OCI-LY3 (cell line): Measurements from ENCODE around the gene GAL3ST2.

Experiments used
- H2AFZ ChIP-seq: fragments of 200-600, 300-600 bp; shearing (Covaris generic); 2 replicates; pipeline ENCODE4 v1.6.0; 2014; ENCODE audit warnings: antibody characterized with exemption, low read depth, low read length
- H3K27ac ChIP-seq: fragments of 200-600, 300-600 bp; sonication (generic); 2 replicates; pipeline ENCODE4 v1.5.1; 2014; ENCODE audit warnings: mild to moderate bottlenecking, low read length, moderate library complexity, mixed read lengths
- H3K27me3 ChIP-seq: fragments of 200-600, 300-600 bp; sonication (generic); 2 replicates; pipeline ENCODE4 v1.6.1; 2014; ENCODE audit warnings: low read depth, low read length, mixed read lengths
- H3K36me3 ChIP-seq: fragments of 200-600, 300-600 bp; sonication (generic); replicated peaks from 2 replicates; pipeline ENCODE3; 2014; ENCODE audit warnings: low read depth, low read length, mixed read lengths
- H3K4me1 ChIP-seq: fragments of 300-600, 200-600 bp; sonication (generic); 2 replicates; pipeline ENCODE4 v1.6.1; 2014; ENCODE audit warnings: low read length, mixed read lengths
- H3K4me2 ChIP-seq: fragments of 200-600, 300-600 bp; sonication (generic); 2 replicates; pipeline ENCODE4 v1.6.1; 2014; ENCODE audit warnings: low read length, mixed read lengths
- H3K4me3 ChIP-seq: fragments of 300-600, 200-600 bp; sonication (generic); 2 replicates; pipeline ENCODE4 v1.5.1; 2014; ENCODE audit warnings: antibody characterized with exemption, mild to moderate bottlenecking, low read length, moderate library complexity
- H3K79me2 ChIP-seq: fragments of 300-600, 200-600 bp; shearing (Covaris generic); 2 replicates; pipeline ENCODE4 v1.6.1; 2014; ENCODE audit warnings: mild to moderate bottlenecking, low read length, mixed read lengths
- H3K9ac ChIP-seq: fragments of 300-600, 200-600 bp; shearing (Covaris generic); 2 replicates; pipeline ENCODE4 v1.6.0; 2014; ENCODE audit warnings: mild to moderate bottlenecking, low read length, moderate library complexity
- H3K9me3 ChIP-seq: fragments of 200-600, 300-600 bp; shearing (Covaris generic); 2 replicates; pipeline ENCODE4 v1.6.1; 2014; ENCODE audit warnings: low read length, mixed read lengths; ENCODE audit not compliant: insufficient read depth
- H4K20me1 ChIP-seq: fragments of 200-600, 300-600 bp; sonication (generic); 2 replicates; pipeline ENCODE4 v1.6.1; 2016; ENCODE audit warnings: low read length, mixed read lengths; ENCODE audit not compliant: insufficient read depth
- EZH2phosphoT487 ChIP-seq: fragments of 200-600 bp; shearing (Covaris generic); IDR thresholded peaks from 2 replicates; pipeline ENCODE4 v1.6.1; 2018; ENCODE audit warnings: antibody characterized with exemption, mixed run types, low read depth
- TF ChIP-seq, protein P1 (sequence below): fragments of 200-600, 300-600 bp; sonication (generic); IDR thresholded peaks from 2 replicates; pipeline ENCODE4 v1.5.1; 2014; ENCODE audit warnings: antibody characterized with exemption, low read length, low read depth

GAL3ST2 gene

DNA sequence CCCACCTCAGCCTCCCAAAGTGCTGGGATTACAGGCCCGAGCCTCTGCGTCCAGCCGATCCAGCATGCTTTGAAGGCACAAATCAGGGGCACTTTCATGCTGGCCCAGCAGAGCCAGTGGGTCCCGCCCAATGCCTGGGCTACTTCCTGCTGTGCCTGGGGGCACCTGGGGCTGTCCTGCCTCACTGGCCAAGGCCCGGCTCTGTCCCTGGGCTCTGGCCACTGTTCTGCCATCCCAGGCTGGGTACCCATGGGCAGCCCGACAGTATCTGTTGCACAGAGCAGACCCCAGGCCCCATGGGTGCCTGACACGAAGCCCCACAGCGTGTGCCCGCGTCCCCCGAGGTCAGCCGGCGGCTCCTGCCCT, 6.8 kb upstream of the GAL3ST2 start:
- Histone ChIP-seq H3K36me3 (no peaks in the 10 kb centered on the region), H3K9ac (no peak overlapping the region), H3K4me3 (no peak overlapping the region), H3K4me1 (peaks cover 17% of the 10 kb centered on the region), H3K9me3 (no peaks in the 10 kb centered on the region), H2AFZ (no peak overlapping the region), H3K79me2 (no peaks in the 10 kb centered on the region), H3K27ac (no peak overlapping the region), H4K20me1 (no peaks in the 10 kb centered on the region), H3K4me2 (no peak overlapping the region), H3K27me3 (no peaks in the 10 kb centered on the region)
- TF ChIP-seq, protein P1, sequence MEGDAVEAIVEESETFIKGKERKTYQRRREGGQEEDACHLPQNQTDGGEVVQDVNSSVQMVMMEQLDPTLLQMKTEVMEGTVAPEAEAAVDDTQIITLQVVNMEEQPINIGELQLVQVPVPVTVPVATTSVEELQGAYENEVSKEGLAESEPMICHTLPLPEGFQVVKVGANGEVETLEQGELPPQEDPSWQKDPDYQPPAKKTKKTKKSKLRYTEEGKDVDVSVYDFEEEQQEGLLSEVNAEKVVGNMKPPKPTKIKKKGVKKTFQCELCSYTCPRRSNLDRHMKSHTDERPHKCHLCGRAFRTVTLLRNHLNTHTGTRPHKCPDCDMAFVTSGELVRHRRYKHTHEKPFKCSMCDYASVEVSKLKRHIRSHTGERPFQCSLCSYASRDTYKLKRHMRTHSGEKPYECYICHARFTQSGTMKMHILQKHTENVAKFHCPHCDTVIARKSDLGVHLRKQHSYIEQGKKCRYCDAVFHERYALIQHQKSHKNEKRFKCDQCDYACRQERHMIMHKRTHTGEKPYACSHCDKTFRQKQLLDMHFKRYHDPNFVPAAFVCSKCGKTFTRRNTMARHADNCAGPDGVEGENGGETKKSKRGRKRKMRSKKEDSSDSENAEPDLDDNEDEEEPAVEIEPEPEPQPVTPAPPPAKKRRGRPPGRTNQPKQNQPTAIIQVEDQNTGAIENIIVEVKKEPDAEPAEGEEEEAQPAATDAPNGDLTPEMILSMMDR, result no peak
- TF ChIP-seq EZH2phosphoT487, result no peak

DNA sequence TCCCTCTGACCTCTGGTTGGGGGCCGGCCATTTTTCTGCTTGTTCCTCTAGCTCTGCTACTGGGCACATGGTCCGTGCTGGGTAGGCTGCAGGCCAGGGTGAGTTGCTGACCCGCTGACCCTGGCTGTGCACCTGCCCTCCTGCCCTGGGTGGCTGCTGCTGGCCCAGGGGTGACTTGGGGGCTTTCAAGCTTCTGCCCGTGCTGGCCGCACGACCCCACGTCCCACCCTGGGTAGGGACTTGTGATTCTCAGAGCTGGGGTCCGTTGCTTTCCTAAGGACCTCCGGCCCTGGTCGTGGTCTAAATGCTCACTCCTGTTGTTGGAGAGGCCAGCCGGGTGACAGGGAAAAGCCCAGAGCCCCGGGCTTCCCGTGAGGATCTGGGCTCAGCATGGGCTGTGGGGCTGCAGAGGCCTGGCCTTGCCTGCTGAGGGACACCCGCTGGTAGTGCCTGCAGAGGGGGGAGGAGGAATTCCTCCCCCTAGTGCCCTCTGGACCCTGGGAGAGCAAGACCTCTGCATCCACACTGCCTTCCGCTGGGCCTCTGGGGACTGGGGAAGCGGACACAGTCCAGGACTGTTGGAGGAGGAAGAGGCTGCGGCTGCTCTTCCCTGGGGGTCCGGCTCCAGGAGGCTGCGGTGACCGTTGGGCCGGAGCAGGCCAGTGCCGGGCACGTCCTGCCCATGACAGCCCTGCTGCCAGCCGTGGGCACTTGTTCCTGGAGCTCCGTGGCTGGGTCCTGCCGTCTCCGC, 6.3 kb upstream of the GAL3ST2 start:
- H3K9ac ChIP-seq, result no peak overlapping the region
- H3K4me1 ChIP-seq, result peaks cover 17% of the 10 kb centered on the region
- no peak overlapping the region for H3K4me2 ChIP-seq

DNA sequence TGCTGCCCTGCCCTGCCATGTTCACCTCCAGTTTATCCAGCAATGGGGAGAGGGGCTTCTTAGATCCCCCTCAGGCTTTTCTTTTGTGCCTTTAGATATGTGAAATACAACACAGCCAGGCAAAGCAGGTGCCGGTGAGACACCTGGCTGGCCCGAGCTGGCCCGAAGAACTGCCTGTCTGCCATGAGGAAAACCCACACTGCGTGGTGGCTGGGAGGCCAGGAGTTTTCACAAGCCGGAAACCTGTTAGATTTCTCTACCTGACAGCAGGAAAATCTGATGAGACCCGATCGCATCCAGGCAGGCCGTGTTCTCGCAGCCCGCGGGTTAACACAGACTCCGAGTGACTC, 5.7 kb upstream of the GAL3ST2 start:
- Histone ChIP-seq H3K9me3 (no peaks in the 10 kb centered on the region), H3K4me2 (no peak overlapping the region), H3K79me2 (no peaks in the 10 kb centered on the region), H3K27me3 (no peaks in the 10 kb centered on the region), H3K4me3 (no peak overlapping the region), H3K9ac (no peak overlapping the region), H3K27ac (no peak overlapping the region), H3K36me3 (no peaks in the 10 kb centered on the region), H3K4me1 (peaks cover 17% of the 10 kb centered on the region), H2AFZ (no peak overlapping the region), H4K20me1 (no peaks in the 10 kb centered on the region)
- TF ChIP-seq, protein P1, result no peak
- TF ChIP-seq EZH2phosphoT487, result no peak

More for the DNA sequence above, 6.3 kb upstream of the GAL3ST2 start:
- Histone ChIP-seq H3K4me3 (no peak overlapping the region), H3K27me3 (no peaks in the 10 kb centered on the region), H3K27ac (no peak overlapping the region), H3K9me3 (no peaks in the 10 kb centered on the region), H4K20me1 (no peaks in the 10 kb centered on the region), H3K79me2 (no peaks in the 10 kb centered on the region), H3K36me3 (no peaks in the 10 kb centered on the region), H2AFZ (no peak overlapping the region)
- no peak for TF ChIP-seq EZH2phosphoT487
- TF ChIP-seq, protein P1, result no peak

DNA sequence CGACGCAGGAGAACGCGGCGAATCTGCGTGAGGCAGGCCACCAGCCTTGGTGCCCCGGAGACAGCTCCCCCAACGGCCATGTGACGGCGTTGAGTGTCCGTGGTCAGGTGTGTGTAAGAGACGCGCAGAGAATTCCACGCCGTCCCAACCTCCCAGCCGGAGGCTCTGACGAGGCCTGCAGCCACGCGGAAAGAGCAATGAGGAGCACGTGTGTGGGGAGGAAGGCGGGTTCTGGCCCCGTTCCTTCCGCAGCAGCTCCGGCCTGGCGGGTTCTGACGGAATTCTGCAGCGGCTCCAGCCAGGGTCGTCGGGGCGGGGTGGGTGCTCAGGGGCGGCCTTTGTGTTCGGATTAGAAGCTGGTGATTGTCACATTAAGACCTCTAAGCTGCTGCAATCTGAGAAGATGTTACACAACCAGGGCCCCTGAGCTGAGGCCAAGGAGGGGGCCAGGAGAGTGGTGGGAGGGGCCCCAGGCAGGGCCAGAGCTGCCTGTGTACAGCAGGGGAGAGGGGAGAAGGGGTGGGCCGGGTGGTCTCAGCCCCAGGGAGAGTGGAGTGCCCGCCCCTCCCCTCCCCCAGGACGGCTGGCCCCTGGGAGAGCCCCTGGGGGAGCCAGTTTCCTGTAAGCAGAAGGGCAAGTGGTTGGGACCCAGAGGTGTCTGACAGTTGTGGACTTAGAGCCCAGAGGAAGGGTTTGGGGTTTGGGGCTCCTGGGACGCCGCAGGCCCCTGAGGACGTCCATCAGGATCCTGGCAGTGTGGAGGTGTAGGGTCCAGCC, 5.1 kb upstream of the GAL3ST2 start:
- Histone ChIP-seq H3K9me3 (no peaks in the 10 kb centered on the region), H3K27me3 (no peaks in the 10 kb centered on the region), H3K27ac (peak overlapping the region; percentile 70), H2AFZ (no peak overlapping the region), H4K20me1 (no peaks in the 10 kb centered on the region), H3K4me3 (peak overlapping the region; percentile 16), H3K36me3 (no peaks in the 10 kb centered on the region), H3K4me2 (peak overlapping the region; percentile 49), H3K9ac (peak overlapping the region; percentile 48; the same call in 1 of the 2 replicates), H3K79me2 (no peaks in the 10 kb centered on the region), H3K4me1 (peaks cover 17% of the 10 kb centered on the region)
- no peak for TF ChIP-seq EZH2phosphoT487
- TF ChIP-seq, protein P1, result no peak
